HEK293T (cell line): Measurements from ENCODE around the gene SCUBE1.

Experiments used
- CTCF ChIA-PET: fragments of 350-600 bp; formaldehyde crosslinking; extraction: SDS; loops from one replicate; lab custom pipeline; 2021; ENCODE audit warnings: antibody characterized with exemption, inconsistent platforms; lab: Yijun Ruan, JAX
- POLR2A ChIA-PET: fragments of 350-600 bp; formaldehyde crosslinking; extraction: SDS; loops from one replicate; lab custom pipeline; 2020; ENCODE audit warnings: antibody characterized with exemption, inconsistent platforms; lab: Yijun Ruan, JAX
- DNase-seq: peaks from one replicate; pipeline ENCODE4 v3.0.0; 2012; ENCODE audit warnings: mixed read lengths; ENCODE audit errors: extremely low spot score
- ARNT ChIP-seq: fragments of 450-650 bp; IDR thresholded peaks from 2 replicates; pipeline ENCODE4 v1.6.1; 2017; ENCODE audit warnings: mild to moderate bottlenecking
- BHLHE40 ChIP-seq: fragments of 450-650 bp; IDR thresholded peaks from 2 replicates; pipeline ENCODE4 v1.6.1; 2016; ENCODE audit warnings: mild to moderate bottlenecking, moderate library complexity, borderline replicate concordance
- CTBP1 ChIP-seq: fragments of 450-650 bp; IDR thresholded peaks from 2 replicates; pipeline ENCODE4 v1.6.1; 2016; ENCODE audit warnings: borderline replicate concordance
- ELF4 ChIP-seq: fragments of 450-650 bp; IDR thresholded peaks from 2 replicates; pipeline ENCODE4 v1.6.1; 2017; ENCODE audit warnings: antibody characterized with exemption
- FOXA1 ChIP-seq: fragments of 450-650 bp; IDR thresholded peaks from 2 replicates; pipeline ENCODE4 v1.6.1; 2016; ENCODE audit warnings: mild to moderate bottlenecking
- FOXK2 ChIP-seq: fragments of 450-650 bp; IDR thresholded peaks from 2 replicates; pipeline ENCODE4 v1.6.1; 2016; ENCODE audit warnings: mild to moderate bottlenecking
- FOXM1 ChIP-seq: fragments of 450-650 bp; IDR thresholded peaks from 2 replicates; pipeline ENCODE4 v1.6.1; 2017; ENCODE audit warnings: mild to moderate bottlenecking, borderline replicate concordance
- HDGF ChIP-seq: fragments of 450-650 bp; IDR thresholded peaks from 2 replicates; pipeline ENCODE4 v1.6.1; 2017; ENCODE audit warnings: antibody characterized with exemption, borderline replicate concordance
- L3MBTL2 ChIP-seq: fragments of 450-650 bp; conservative IDR thresholded peaks from 2 replicates; pipeline ENCODE4 v1.6.1; 2016; ENCODE audit warnings: mild to moderate bottlenecking
- LEF1 ChIP-seq: fragments of 450-650 bp; IDR thresholded peaks from 2 replicates; pipeline ENCODE4 v1.6.1; 2017; ENCODE audit warnings: mild to moderate bottlenecking, borderline replicate concordance
- NFRKB ChIP-seq: fragments of 450-650 bp; IDR thresholded peaks from 2 replicates; pipeline ENCODE4 v1.6.1; 2016; ENCODE audit warnings: mild to moderate bottlenecking, moderate library complexity
- SP1 ChIP-seq: fragments of 450-650 bp; IDR thresholded peaks from 2 replicates; pipeline ENCODE4 v1.6.1; 2017
- SUZ12 ChIP-seq: fragments of 450-650 bp; IDR thresholded peaks from 2 replicates; pipeline ENCODE4 v1.6.1; 2016; ENCODE audit warnings: mild to moderate bottlenecking
- TARDBP ChIP-seq: fragments of 450-650 bp; IDR thresholded peaks from 2 replicates; pipeline ENCODE4 v1.6.1; 2016
- ZNF384 ChIP-seq: fragments of 450-650 bp; IDR thresholded peaks from 2 replicates; pipeline ENCODE4 v1.6.1; 2016
- TF ChIP-seq, protein P1 (sequence below): fragments of 450-650 bp; IDR thresholded peaks from 2 replicates; pipeline ENCODE4 v1.6.1; 2016

Gene SCUBE1

DNA sequence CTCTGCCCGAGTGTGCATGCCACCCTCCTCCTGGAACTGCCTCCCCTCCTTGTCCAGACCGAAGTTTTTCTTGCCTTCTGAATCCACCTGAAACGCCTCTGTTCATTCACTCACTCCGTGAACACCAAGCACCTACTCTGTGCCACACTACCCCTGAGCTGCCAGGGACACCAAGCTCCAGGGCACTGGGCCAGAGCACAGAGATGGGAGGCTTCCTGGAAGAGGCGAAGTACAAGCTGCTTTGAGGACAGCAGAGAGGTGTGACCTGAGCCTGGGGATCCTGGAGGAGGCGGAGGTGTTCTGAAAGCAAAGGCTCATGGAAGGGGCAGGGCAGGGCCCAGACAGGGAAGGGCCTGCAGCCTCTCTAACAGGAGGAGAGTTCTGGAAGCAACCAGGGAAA is 47.5 kb downstream of the SCUBE1 start:
- CTCF ChIA-PET = interaction anchor here (1.5 to 1.8 kb wide), 2 partner anchors 22 to 64 kb away, joined by 4 to 5 read pairs; no protein-coding TSS in a partner anchor
- TF ChIP-seq L3MBTL2 (no peak), FOXA1 (no peak), NFRKB (no peak), SUZ12 (no peak), CTBP1 (no peak), BHLHE40 (no peak), SP1 (no peak), TARDBP (no peak), FOXM1 (no peak), ELF4 (no peak), FOXK2 (no peak), HDGF (no peak), ARNT (no peak), ZNF384 (no peak), LEF1 (no peak)
- TF ChIP-seq, protein P1, sequence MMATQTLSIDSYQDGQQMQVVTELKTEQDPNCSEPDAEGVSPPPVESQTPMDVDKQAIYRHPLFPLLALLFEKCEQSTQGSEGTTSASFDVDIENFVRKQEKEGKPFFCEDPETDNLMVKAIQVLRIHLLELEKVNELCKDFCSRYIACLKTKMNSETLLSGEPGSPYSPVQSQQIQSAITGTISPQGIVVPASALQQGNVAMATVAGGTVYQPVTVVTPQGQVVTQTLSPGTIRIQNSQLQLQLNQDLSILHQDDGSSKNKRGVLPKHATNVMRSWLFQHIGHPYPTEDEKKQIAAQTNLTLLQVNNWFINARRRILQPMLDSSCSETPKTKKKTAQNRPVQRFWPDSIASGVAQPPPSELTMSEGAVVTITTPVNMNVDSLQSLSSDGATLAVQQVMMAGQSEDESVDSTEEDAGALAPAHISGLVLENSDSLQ = no peak
- no peak for DNase-seq
- POLR2A ChIA-PET = no interaction called here

DNA sequence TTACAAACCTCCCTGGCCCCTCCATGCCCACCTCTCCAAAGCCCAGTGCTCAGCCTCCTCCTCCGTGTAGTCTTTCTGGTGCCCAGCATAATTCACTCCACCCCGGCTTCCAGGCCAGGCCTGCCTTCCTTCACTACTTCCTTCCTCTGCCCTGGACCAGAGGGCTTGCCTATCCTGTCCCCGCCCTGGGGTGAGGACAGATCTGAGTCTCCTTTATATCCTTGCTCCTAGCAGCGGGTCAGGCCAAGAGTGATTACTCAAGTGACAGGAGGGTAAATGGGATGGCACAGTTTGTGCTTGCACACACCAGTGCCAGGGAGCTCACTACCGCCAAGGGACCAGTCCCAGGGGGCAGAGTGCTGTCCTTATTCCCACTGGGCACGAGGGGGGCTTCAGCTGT is 48.0 kb downstream of the SCUBE1 start:
- ChIA-PET POLR2A (interaction anchor here (0.7 kb wide), 1 partner anchor 46 kb away, joined by 3 read pairs; no protein-coding TSS in a partner anchor), CTCF (interaction anchor here (1.0 to 1.8 kb wide), 3 partner anchors 21 to 64 kb away, joined by 4 to 5 read pairs (median 5); no protein-coding TSS in a partner anchor)
- DNase-seq = no peak
- TF ChIP-seq LEF1 (no peak), SP1 (no peak), SUZ12 (no peak), FOXK2 (no peak), HDGF (no peak), FOXM1 (no peak), ARNT (no peak), NFRKB (no peak), ELF4 (no peak), L3MBTL2 (no peak), TARDBP (no peak), CTBP1 (no peak), BHLHE40 (no peak), ZNF384 (no peak), FOXA1 (no peak)
- TF ChIP-seq, protein P1 = no peak

DNA sequence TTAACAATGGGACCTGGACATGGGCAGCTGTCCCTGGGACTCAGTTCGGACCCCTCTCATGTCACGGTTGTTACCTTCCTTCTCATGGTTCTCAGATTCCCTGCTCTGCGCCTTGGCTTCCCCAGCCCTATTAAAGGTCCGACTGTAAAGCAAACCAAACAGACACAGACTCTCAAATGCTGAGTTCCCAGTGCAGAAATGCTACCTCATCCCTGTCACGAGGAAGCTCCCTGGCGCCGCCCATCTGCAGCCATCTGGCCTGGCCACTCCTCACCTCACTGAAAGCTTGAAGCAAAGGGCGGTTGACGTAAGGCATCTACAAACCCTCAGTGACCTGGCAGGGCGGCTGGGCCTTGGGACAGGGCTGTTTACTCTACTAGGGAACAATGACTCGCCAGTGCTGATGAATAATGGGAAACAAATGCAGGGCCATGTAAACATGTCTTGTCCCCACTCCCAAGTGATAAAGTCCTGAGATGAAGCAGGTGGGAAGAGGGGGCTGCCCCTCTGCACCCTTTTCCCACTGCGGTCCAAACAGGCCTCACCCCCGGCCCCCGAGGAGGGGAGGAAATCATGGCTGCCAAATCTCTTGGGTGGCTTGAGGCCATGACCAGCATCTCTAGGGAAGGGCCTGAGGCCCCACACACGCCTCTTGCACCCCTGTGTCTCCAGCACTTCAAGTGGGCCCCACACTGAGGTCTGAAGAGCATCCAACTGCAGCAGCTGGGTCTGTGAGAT is 49.3 kb downstream of the SCUBE1 start:
- no peak for DNase-seq

DNA sequence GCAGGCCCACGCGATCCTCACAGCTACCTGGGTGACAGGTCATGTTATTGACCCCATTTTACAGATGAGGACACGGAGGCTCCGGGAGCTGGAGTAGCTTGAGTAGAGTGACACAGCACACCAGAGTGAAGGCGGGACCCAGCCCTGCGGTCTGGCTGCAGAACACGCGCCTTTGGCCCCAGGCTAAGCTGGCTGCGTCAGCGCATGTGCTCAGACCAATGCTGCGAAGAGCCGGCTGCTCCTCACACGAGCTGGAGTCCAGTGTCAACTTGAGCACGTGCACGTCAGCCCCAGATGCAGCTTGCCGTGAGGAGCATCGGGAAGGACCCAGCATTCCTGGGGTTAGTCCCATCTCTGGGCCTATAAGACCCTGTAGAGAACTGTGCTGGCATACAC is 49.9 kb downstream of the SCUBE1 start:
- DNase-seq = no peak
- TF ChIP-seq SP1 (no peak), HDGF (no peak), ELF4 (no peak), FOXM1 (no peak), LEF1 (no peak), CTBP1 (no peak), BHLHE40 (no peak), ARNT (no peak), FOXK2 (no peak), ZNF384 (no peak), TARDBP (no peak), L3MBTL2 (no peak), SUZ12 (no peak), FOXA1 (no peak), NFRKB (no peak)
- TF ChIP-seq, protein P1 = no peak
- POLR2A ChIA-PET = no interaction called here
- CTCF ChIA-PET = no interaction called here

More for the DNA sequence above, 49.3 kb downstream of the SCUBE1 start:
- ChIA-PET CTCF (interaction anchor here (1.8 kb wide), 1 partner anchor 62 kb away, joined by 4 read pairs; no protein-coding TSS in a partner anchor), POLR2A (no interaction called here)
- TF ChIP-seq LEF1 (no peak), HDGF (no peak), SUZ12 (no peak), CTBP1 (no peak)
- TF ChIP-seq, protein P1 = no peak

DNA sequence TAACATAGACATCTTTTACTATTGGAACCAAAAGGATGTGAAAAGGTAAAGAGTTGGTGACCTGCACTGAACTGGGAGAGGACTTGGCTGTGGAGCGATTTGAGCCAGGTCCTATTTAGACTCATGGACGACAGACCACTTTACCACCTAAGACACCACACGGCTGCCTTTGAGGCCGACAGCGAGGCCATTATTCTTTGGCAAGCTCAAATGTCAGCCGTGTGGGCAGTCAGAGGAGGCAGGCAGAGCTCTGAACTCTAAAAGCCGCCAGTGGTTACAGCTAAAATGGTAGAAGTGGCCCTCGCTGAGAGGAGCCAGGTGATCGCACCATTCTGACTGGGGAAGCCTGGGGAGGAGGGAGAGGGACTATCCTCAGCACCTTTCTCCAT is 50.5 kb downstream of the SCUBE1 start:
- no peak for DNase-seq

More for the DNA sequence above, 50.5 kb downstream of the SCUBE1 start:
- ChIA-PET POLR2A (interaction anchor here (1.0 kb wide), 1 partner anchor 51 kb away, joined by 3 read pairs; the partner anchor contains the start of gene SCUBE1), CTCF (interaction anchor here (0.6 kb wide), 1 partner anchor 61 kb away, joined by 3 read pairs; no protein-coding TSS in a partner anchor)
- no peak for TF ChIP-seq SUZ12
- no peak for TF ChIP-seq BHLHE40
- no peak for TF ChIP-seq SP1
- TF ChIP-seq FOXM1 = no peak
- no peak for TF ChIP-seq ZNF384
- no peak for TF ChIP-seq HDGF
- no peak for TF ChIP-seq NFRKB
- TF ChIP-seq L3MBTL2 = no peak
- TF ChIP-seq ELF4 = no peak
- TF ChIP-seq FOXA1 = no peak
- no peak for TF ChIP-seq CTBP1
- no peak for TF ChIP-seq FOXK2
- no peak for TF ChIP-seq TARDBP
- TF ChIP-seq LEF1 = no peak
- TF ChIP-seq ARNT = no peak
- TF ChIP-seq, protein P1 = no peak
